RWPE1 (cell line): ENCODE data around the gene PARP16.

ENCODE experiments used
- CTCF ChIA-PET: fragments of 350-600 bp; sonication (Branson Sonifier 250); formaldehyde crosslinking; extraction: SDS; loops from one replicate; lab custom pipeline; 2021; lab: Yijun Ruan, JAX
- POLR2A ChIA-PET: fragments of 400-600 bp; formaldehyde crosslinking; extraction: SDS; loops from one replicate; lab custom pipeline; 2020; ENCODE audit warnings: antibody characterized with exemption; ENCODE audit not compliant: low non-redundant PET; lab: Yijun Ruan, JAX
- DNase-seq: peaks from one replicate; pipeline ENCODE4 v3.0.0; 2012; ENCODE audit warnings: low spot score
- H3K27ac ChIP-seq: fragments of 450-650 bp; 2 replicates; pipeline ENCODE4 v1.5.1; 2017
- CTCF ChIP-seq: fragments of 450-650 bp; conservative IDR thresholded peaks from 2 replicates; pipeline ENCODE4 v1.5.1; 2017; ENCODE audit warnings: low read depth, mild to moderate bottlenecking

The PARP16 gene

GRCh38 chr15:65286704-65287519, at the start of gene PARP16:
PARP16 (minus strand) TSS chr15:65286883; CDS start chr15:65286426, 457 bp downstream.
- TF ChIP-seq CTCF, result no peak
- peak; percentile 81 for DNase-seq
- CTCF ChIA-PET, result interaction anchor here (0.5 to 0.8 kb wide), 4 partner anchors 10 to 253 kb away, joined by 3 to 5 read pairs (median 4); no protein-coding TSS in a partner anchor
- POLR2A ChIA-PET, result interaction anchor here (0.6 to 0.7 kb wide), 2 partner anchors 11 to 361 kb away, joined by 4 to 9 read pairs; no protein-coding TSS in a partner anchor
- H3K27ac ChIP-seq, result peak within 1 kb of the TSS; percentile 91

GRCh38 chr15:65335278-65336055, 48.8 kb upstream of the PARP16 start:
- ChIA-PET CTCF (interaction anchor here (0.6 to 1.0 kb wide), 3 partner anchors 17 to 283 kb away, joined by 3 read pairs; no protein-coding TSS in a partner anchor), POLR2A (no interaction called here)
- TF ChIP-seq CTCF, result no peak

GRCh38 chr15:65334586-65335231, 48.0 kb upstream of the PARP16 start:
- no peak overlapping the region for H3K27ac ChIP-seq
- no peak for DNase-seq
- no peak for TF ChIP-seq CTCF
- ChIA-PET CTCF (no interaction called here), POLR2A (no interaction called here)

More at GRCh38 chr15:65335278-65336055, 48.8 kb upstream of the PARP16 start:
- DNase-seq, result no peak
- no peak overlapping the region for H3K27ac ChIP-seq

GRCh38 chr15:65333856-65334255, 47.2 kb upstream of the PARP16 start:
- ChIA-PET POLR2A (no interaction called here), CTCF (interaction anchor here (0.8 kb wide), 1 partner anchor 15 kb away, joined by 4 read pairs; no protein-coding TSS in a partner anchor)
- TF ChIP-seq CTCF, result no peak
- no peak overlapping the region for H3K27ac ChIP-seq
- no peak for DNase-seq

GRCh38 chr15:65333148-65333820, 46.6 kb upstream of the PARP16 start:
- ChIA-PET CTCF (interaction anchor here (0.8 to 1.5 kb wide), 2 partner anchors 12 to 14 kb away, joined by 3 to 4 read pairs; no protein-coding TSS in a partner anchor), POLR2A (no interaction called here)
- H3K27ac ChIP-seq, result no peak overlapping the region
- no peak for TF ChIP-seq CTCF
- peak; percentile 26 for DNase-seq
